NCI-H345 (cell line): ENCODE measurements around the gene CACNG3.

Experiments
- DNase-seq: peaks from one replicate; lab custom pipeline; 2025; lab: John Stamatoyannopoulos, UW

Gene CACNG3

DNA sequence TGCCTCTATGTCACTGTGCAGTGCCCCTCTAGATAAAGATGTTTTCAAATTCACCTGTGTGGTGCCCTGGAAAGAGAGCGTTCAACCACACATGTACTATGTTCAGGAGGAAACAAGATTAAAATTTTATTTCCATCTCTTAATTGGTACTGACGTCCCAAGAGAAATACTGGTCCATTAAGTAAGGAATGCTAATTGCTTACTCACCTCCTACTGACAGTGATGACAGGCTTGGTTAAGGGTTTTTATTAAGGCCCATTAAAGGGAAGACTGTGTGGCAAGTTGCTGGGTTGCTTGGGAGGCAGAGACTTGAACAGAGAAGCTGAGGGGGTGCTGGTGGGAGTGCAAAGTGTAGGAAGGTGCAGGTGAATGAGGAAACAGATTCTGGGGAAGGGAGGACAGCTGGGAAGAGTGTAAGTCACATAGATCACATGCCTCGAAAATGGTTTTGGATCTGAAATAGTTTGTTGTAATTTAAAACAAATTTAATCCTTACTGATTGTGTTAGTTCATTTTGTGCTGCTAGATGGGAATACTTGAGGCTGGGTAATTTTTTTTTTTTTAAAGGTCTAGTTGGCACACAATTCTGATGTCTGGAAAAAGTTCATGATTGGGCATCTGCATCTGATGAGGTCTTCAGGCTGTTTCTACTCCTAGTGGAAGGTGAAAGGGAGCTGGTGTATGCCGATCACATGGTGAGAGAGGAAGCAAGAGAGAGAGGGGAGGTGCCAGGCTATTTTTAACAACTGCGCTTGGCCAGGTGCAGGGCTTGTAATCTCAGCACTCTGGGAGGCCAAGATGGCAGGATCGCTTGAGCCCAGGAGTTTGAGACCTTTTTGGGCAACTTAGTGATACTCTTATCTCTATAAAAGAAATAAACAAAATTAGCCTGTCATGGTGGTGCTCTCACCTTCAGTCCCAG, 140.5 kb downstream of the CACNG3 start:
- DNase-seq: no peak

DNA sequence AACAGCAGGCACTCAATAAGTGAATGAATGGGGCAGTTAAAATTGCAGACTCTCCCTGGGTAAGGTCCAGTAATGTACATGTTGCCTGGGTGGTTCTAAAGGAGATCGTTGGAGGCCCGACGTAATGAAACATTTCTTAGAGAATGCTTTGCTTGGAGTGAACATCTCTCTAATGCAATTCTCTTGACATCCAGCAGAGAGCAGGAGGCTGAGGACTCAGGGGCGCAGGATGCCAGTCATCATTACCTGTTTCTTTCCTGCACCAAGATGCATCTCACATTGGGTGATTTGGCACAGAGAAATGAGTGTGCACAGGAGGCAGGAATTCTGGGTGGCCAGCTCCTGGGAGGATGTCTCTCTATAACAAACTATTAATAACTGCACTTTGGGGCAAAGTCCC, 152.9 kb downstream of the CACNG3 start:
- DNase-seq: no peak
